Mononuclear cell (primary cell): ENCODE data around the gene KIAA0319L. TPM values are rescaled to one million over a fixed set of nuclear protein-coding genes. Genes with fewer than 3 reads are reported as not detected.
A peak's percentile ranks its signal among the peaks of the same experiment; 100 is the strongest.

ENCODE experiments used
- H3K27me3 ChIP-seq: 2 replicates; pipeline ENCODE4 v1.6.0; 2011; ENCODE audit warnings: low read length, control low read depth; ENCODE audit not compliant: insufficient read depth
- H3K4me1 ChIP-seq: 2 replicates; pipeline ENCODE4 v1.5.1; 2011; ENCODE audit warnings: mild to moderate bottlenecking, low read length, control low read depth; ENCODE audit not compliant: insufficient read depth
- H3K4me3 ChIP-seq: 2 replicates; pipeline ENCODE4 v1.5.1; 2011; ENCODE audit warnings: mild to moderate bottlenecking, low read length, moderate library complexity
- H3K9me3 ChIP-seq: 2 replicates; pipeline ENCODE4 v1.5.1; 2011; ENCODE audit warnings: low read depth, mild to moderate bottlenecking, control low read depth, low read length
- total RNA-seq: library from RNA; depleted of rRNA; stranded (reverse); fragments of >200 nt; gene quantifications from one replicate; pipeline ENCODE4 v1.2.3, GENCODE V29; 2012

Gene KIAA0319L
- total RNA-seq, 1 donor: 29.1 TPM

- Histone ChIP-seq H3K4me3 (peak overlapping the region; percentile 5), H3K9me3 (no peaks in the 10 kb centered on the region), H3K4me1 (peaks cover 98% of the 10 kb centered on the region), H3K27me3 (no peaks in the 10 kb centered on the region)
These were observed 109.9 kb downstream of the KIAA0319L start for GRCh38 chr1:35447278-35447677.

DNA sequence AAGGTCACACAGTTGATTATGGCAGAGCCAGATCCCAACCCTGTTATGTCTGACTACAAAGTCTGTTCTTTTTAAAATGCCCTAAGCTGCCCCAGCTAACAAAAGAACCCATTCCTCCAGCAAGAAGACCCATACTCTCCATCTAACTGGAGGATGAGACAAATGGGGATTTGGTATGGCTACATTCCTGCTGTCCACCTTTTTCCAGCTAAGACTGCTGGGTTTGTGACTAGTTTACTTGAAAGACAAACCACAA, 112.8 kb downstream of the KIAA0319L start:
- H3K4me3 ChIP-seq: no peak overlapping the region
- no peaks in the 10 kb centered on the region for H3K9me3 ChIP-seq
- H3K27me3 ChIP-seq: no peaks in the 10 kb centered on the region
- peaks cover 73% of the 10 kb centered on the region for H3K4me1 ChIP-seq

- H3K9me3 ChIP-seq: no peaks in the 10 kb centered on the region
- H3K4me1 ChIP-seq: peaks cover 68% of the 10 kb centered on the region
- H3K4me3 ChIP-seq: no peak overlapping the region
- no peaks in the 10 kb centered on the region for H3K27me3 ChIP-seq
These were observed 113.3 kb downstream of the KIAA0319L start for GRCh38 chr1:35443768-35444518.

DNA sequence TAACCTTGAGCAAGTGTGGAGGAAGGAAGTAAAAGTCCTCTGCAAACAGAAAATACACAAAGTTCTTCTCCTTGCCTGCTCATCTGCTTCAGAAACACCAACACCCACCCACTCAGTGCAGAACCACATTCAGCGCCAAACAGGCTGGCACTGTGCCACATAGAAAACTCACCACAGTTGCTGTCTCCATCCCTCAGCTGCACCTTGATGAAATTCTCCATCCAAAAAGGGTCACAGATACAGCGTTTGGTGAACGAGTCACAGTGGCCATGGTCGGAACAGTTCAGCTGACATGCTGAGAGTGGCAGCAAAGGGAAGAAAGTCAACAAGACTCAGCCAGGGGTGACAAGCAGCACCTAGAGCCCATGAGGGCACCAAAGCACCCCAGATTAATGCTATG, 114.5 kb downstream of the KIAA0319L start:
- Histone ChIP-seq H3K27me3 (no peaks in the 10 kb centered on the region), H3K4me1 (peaks cover 56% of the 10 kb centered on the region), H3K9me3 (no peaks in the 10 kb centered on the region), H3K4me3 (no peak overlapping the region)

DNA sequence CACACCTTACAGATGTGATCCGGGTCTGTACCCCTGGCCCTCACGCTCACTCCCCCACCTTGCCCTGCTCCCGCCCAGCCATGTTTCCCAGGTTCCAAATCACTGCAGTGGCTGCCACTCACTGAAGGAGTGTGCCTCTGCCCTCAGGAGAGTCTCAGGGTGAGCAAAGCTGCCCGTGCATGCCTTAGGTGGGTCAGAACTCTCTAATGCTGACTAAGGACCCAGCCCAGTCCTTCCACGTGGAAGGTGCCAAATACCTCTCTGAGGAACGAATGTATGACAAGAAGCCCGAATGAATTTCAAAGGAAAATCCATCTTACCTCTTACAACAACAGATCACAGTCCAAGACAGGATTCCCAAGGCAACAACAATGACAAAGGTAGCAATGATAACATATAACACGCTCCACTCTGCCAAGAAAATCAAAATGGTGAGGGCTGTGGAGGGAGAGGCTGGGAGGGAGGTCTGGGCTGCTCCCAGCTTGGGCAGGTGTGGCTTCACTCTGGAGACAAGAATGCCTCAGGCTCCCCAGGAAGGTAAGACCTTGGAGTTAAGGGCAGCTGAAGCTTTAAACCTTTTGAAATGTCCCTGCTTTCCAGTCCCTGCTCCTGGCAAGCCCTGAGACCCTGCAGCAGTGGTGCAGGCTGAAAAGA, 115.2 kb downstream of the KIAA0319L start:
- Histone ChIP-seq H3K9me3 (no peaks in the 10 kb centered on the region), H3K4me1 (peaks cover 49% of the 10 kb centered on the region), H3K27me3 (no peaks in the 10 kb centered on the region), H3K4me3 (no peak overlapping the region)

GRCh38 chr1:35439626-35440025, 117.6 kb downstream of the KIAA0319L start:
- peaks cover 26% of the 10 kb centered on the region for H3K4me1 ChIP-seq
- H3K9me3 ChIP-seq: no peaks in the 10 kb centered on the region

GRCh38 chr1:35437200-35437599, 120.0 kb downstream of the KIAA0319L start:
- Histone ChIP-seq H3K27me3 (no peaks in the 10 kb centered on the region), H3K4me3 (no peak overlapping the region), H3K9me3 (no peaks in the 10 kb centered on the region), H3K4me1 (peaks cover 3% of the 10 kb centered on the region)

More at GRCh38 chr1:35439626-35440025, 117.6 kb downstream of the KIAA0319L start:
- H3K4me3 ChIP-seq: no peak overlapping the region
- no peaks in the 10 kb centered on the region for H3K27me3 ChIP-seq

GRCh38 chr1:35436078-35436477, 121.1 kb downstream of the KIAA0319L start:
- H3K4me3 ChIP-seq: no peak overlapping the region
- no peaks in the 10 kb centered on the region for H3K27me3 ChIP-seq
- no peaks in the 10 kb centered on the region for H3K9me3 ChIP-seq
- no peaks in the 10 kb centered on the region for H3K4me1 ChIP-seq

GRCh38 chr1:35434703-35435102, 122.5 kb downstream of the KIAA0319L start:
- Histone ChIP-seq H3K4me3 (no peak overlapping the region), H3K9me3 (no peaks in the 10 kb centered on the region), H3K4me1 (no peaks in the 10 kb centered on the region), H3K27me3 (no peaks in the 10 kb centered on the region)

DNA sequence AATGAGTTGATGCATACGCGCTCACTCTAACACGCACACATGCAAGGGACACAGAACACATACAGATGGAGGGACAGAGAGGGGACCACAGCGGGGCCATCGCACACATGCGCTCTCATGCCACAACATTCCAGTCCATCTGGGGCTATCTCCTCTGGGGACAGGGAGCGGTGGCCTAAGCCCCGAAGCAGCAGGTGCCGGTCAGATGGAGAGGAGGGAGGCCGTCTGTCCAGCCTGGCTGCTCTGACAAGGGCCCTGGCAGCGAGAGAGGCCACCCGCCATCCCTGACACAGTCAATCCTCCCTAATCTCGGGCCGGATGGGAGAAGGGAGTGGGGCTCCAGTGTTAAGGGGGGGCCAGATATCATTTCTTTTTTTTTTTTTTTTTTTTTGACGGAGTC, 123.5 kb downstream of the KIAA0319L start:
- H3K9me3 ChIP-seq: no peaks in the 10 kb centered on the region
- H3K4me1 ChIP-seq: no peaks in the 10 kb centered on the region
- no peaks in the 10 kb centered on the region for H3K27me3 ChIP-seq
- H3K4me3 ChIP-seq: no peak overlapping the region

- Histone ChIP-seq H3K4me1 (no peaks in the 10 kb centered on the region), H3K9me3 (no peaks in the 10 kb centered on the region), H3K27me3 (no peaks in the 10 kb centered on the region), H3K4me3 (no peak overlapping the region)
These were observed 125.0 kb downstream of the KIAA0319L start for GRCh38 chr1:35432231-35432630.

DNA sequence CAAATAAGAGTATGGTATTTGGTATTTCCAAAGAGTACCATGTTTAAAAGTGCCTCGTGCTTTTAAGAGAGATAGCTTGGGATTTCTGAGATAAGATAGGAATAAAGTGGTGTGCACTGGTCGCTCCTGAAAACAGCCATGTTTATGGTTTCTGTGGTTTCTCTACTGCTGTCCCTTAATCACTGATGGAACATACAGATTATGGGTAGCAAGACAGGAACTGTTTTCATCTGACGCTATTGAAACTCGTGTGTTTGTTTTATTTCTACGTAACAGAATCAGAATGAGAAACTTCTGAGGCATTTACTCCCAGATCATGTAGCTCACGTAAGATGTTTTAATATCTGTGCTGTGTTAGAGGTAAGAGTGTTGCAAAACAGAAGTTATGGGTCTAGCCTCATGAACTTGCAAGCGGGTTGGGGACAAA, 126.0 kb downstream of the KIAA0319L start:
- no peaks in the 10 kb centered on the region for H3K9me3 ChIP-seq
- no peaks in the 10 kb centered on the region for H3K27me3 ChIP-seq
- H3K4me1 ChIP-seq: no peaks in the 10 kb centered on the region
- no peak overlapping the region for H3K4me3 ChIP-seq

DNA sequence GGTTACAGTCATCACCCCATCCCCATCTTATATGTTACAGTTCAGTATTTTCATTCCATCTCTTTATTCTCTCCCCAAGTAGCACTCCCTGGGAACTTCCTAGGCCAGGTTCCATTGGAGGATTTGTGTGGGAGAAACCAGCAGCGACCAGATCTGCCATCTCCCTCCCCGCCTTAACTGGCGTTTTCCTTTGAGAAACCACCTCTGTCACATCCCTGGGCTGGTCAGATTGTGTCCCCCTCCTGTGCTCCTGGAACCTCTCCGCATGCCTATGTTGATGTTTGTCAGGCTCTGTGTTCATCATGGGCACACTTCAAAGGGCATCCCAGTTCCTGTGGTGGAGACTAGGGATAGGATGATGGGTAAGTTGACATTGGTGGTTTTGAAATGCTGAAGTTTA, 126.4 kb downstream of the KIAA0319L start:
- Histone ChIP-seq H3K27me3 (no peaks in the 10 kb centered on the region), H3K9me3 (no peaks in the 10 kb centered on the region), H3K4me3 (no peak overlapping the region), H3K4me1 (no peaks in the 10 kb centered on the region)

DNA sequence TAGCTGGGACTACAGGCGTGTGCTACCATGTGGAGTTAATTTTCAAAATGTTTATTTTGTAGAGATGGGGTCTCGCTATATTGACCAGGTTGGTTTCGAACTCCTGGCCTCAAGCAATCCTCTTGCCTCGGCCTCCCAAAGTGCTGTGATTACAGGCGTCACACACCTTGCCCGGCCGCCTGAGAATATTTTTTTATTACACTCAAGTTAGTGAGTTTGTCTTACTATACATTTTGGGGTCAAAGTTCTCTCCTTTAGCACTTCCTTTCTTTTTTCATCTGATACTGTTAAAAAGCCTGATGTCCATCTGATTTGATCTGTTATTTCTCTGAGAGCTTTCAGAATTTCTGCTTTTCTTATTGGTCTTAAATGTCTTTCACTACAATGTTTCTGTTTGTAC, 128.8 kb downstream of the KIAA0319L start:
- no peak overlapping the region for H3K4me3 ChIP-seq
- no peaks in the 10 kb centered on the region for H3K4me1 ChIP-seq
- H3K9me3 ChIP-seq: no peaks in the 10 kb centered on the region
- no peaks in the 10 kb centered on the region for H3K27me3 ChIP-seq

DNA sequence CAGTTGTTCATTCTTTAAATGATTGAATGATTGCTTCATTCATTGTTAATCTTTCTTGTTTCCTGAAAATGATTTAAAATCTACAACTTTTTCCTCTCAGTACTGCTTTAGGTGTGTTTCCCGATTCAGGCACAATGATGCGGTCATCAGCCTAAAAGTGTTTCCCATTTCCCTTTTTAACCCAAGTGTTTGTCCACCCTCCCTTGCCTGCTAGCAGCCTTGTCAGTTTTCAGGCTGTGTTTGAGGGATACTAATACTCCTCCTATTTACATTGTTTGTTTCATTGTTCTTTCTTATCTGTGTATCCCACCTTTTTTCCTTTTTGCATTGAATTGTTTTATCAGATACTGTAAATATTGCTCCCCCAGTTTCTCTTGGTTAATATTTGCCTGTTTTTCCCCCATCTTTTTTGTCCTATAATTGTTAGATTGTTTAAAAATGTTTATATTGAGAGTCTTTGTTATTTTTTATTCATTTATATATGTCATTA, 131.1 kb downstream of the KIAA0319L start:
- no peak overlapping the region for H3K4me3 ChIP-seq
- H3K4me1 ChIP-seq: no peaks in the 10 kb centered on the region
- no peaks in the 10 kb centered on the region for H3K27me3 ChIP-seq

DNA sequence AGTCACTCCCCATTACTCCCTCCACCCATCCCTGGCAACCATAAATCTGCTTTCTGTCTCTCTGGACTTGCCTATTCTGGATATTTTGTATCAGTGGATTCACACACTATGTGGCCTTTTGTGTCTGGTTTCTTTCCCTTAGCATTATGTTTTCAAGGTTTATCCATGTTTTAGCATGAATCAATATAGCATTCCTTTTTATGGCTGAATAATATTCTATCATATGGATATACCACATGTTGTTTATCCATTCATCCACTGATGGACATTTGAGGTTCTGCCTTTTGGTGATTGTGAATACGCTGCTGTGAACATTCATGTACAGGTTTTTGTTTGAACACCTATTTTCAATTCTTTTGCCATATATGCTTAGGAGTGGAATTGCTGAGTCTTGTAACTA, 148.3 kb downstream of the KIAA0319L start:
- no peak overlapping the region for H3K4me3 ChIP-seq
- no peaks in the 10 kb centered on the region for H3K9me3 ChIP-seq
- H3K4me1 ChIP-seq: peaks cover 10% of the 10 kb centered on the region
- no peaks in the 10 kb centered on the region for H3K27me3 ChIP-seq

More for the DNA sequence above, 131.1 kb downstream of the KIAA0319L start:
- H3K9me3 ChIP-seq: no peaks in the 10 kb centered on the region
